ENCODE data around the gene FLNB. TPM values are rescaled to one million over a fixed set of nuclear protein-coding genes. Genes with fewer than 3 reads are reported as not detected.

Gene FLNB
- total RNA-seq, 1 experiment from 2014 or later: 127 TPM

DNA sequence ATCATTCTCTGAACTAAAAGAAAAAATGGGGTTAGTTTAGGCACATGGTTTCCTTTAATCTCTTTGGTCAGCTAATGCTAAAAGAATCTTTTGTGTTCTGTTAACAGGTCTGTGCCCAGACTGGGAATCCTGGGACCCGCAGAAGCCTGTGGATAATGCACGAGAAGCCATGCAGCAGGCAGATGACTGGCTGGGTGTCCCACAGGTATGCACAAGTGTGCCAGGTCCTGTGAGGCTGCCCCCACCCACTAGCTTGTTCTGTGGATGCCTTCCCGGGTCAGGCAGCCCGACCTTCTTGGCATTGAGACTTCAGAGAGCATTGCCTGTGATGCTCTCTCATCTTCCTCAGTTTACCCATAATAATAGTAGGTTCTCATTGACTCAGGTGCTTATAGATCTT lies 70.4 kb downstream of the FLNB start:
- TF ChIP-seq IRF2 (CRISPR knock-in tag; IDR thresholded peaks at IDR 0.05; ENCODE audit: borderline replicate concordance, low read depth) (no peak), ZNF423 (CRISPR knock-in tag; IDR thresholded peaks at IDR 0.05) (no peak), CREB1 (CRISPR knock-in tag; IDR thresholded peaks at IDR 0.05) (no peak), ZNF317 (CRISPR knock-in tag; IDR thresholded peaks at IDR 0.05; ENCODE audit: borderline replicate concordance, low read depth) (no peak), MXD4 (CRISPR knock-in tag; IDR thresholded peaks at IDR 0.05; ENCODE audit: borderline replicate concordance) (no peak)
- TF ChIP-seq, protein P1, sequence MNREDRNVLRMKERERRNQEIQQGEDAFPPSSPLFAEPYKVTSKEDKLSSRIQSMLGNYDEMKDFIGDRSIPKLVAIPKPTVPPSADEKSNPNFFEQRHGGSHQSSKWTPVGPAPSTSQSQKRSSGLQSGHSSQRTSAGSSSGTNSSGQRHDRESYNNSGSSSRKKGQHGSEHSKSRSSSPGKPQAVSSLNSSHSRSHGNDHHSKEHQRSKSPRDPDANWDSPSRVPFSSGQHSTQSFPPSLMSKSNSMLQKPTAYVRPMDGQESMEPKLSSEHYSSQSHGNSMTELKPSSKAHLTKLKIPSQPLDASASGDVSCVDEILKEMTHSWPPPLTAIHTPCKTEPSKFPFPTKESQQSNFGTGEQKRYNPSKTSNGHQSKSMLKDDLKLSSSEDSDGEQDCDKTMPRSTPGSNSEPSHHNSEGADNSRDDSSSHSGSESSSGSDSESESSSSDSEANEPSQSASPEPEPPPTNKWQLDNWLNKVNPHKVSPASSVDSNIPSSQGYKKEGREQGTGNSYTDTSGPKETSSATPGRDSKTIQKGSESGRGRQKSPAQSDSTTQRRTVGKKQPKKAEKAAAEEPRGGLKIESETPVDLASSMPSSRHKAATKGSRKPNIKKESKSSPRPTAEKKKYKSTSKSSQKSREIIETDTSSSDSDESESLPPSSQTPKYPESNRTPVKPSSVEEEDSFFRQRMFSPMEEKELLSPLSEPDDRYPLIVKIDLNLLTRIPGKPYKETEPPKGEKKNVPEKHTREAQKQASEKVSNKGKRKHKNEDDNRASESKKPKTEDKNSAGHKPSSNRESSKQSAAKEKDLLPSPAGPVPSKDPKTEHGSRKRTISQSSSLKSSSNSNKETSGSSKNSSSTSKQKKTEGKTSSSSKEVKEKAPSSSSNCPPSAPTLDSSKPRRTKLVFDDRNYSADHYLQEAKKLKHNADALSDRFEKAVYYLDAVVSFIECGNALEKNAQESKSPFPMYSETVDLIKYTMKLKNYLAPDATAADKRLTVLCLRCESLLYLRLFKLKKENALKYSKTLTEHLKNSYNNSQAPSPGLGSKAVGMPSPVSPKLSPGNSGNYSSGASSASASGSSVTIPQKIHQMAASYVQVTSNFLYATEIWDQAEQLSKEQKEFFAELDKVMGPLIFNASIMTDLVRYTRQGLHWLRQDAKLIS (CRISPR knock-in tag; IDR thresholded peaks at IDR 0.05; ENCODE audit: borderline replicate concordance): no peak
- TF ChIP-seq, protein P2, sequence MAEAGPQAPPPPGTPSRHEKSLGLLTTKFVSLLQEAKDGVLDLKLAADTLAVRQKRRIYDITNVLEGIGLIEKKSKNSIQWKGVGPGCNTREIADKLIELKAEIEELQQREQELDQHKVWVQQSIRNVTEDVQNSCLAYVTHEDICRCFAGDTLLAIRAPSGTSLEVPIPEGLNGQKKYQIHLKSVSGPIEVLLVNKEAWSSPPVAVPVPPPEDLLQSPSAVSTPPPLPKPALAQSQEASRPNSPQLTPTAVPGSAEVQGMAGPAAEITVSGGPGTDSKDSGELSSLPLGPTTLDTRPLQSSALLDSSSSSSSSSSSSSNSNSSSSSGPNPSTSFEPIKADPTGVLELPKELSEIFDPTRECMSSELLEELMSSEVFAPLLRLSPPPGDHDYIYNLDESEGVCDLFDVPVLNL (CRISPR knock-in tag; IDR thresholded peaks at IDR 0.05; ENCODE audit: borderline replicate concordance, low read depth): no peak
- TF ChIP-seq, protein P3, sequence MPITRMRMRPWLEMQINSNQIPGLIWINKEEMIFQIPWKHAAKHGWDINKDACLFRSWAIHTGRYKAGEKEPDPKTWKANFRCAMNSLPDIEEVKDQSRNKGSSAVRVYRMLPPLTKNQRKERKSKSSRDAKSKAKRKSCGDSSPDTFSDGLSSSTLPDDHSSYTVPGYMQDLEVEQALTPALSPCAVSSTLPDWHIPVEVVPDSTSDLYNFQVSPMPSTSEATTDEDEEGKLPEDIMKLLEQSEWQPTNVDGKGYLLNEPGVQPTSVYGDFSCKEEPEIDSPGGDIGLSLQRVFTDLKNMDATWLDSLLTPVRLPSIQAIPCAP (CRISPR knock-in tag; IDR thresholded peaks at IDR 0.05): no peak
- TF ChIP-seq, protein P4, sequence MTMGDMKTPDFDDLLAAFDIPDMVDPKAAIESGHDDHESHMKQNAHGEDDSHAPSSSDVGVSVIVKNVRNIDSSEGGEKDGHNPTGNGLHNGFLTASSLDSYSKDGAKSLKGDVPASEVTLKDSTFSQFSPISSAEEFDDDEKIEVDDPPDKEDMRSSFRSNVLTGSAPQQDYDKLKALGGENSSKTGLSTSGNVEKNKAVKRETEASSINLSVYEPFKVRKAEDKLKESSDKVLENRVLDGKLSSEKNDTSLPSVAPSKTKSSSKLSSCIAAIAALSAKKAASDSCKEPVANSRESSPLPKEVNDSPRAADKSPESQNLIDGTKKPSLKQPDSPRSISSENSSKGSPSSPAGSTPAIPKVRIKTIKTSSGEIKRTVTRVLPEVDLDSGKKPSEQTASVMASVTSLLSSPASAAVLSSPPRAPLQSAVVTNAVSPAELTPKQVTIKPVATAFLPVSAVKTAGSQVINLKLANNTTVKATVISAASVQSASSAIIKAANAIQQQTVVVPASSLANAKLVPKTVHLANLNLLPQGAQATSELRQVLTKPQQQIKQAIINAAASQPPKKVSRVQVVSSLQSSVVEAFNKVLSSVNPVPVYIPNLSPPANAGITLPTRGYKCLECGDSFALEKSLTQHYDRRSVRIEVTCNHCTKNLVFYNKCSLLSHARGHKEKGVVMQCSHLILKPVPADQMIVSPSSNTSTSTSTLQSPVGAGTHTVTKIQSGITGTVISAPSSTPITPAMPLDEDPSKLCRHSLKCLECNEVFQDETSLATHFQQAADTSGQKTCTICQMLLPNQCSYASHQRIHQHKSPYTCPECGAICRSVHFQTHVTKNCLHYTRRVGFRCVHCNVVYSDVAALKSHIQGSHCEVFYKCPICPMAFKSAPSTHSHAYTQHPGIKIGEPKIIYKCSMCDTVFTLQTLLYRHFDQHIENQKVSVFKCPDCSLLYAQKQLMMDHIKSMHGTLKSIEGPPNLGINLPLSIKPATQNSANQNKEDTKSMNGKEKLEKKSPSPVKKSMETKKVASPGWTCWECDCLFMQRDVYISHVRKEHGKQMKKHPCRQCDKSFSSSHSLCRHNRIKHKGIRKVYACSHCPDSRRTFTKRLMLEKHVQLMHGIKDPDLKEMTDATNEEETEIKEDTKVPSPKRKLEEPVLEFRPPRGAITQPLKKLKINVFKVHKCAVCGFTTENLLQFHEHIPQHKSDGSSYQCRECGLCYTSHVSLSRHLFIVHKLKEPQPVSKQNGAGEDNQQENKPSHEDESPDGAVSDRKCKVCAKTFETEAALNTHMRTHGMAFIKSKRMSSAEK (CRISPR knock-in tag; IDR thresholded peaks at IDR 0.05; ENCODE audit: borderline replicate concordance): no peak
- TF ChIP-seq, protein P5, sequence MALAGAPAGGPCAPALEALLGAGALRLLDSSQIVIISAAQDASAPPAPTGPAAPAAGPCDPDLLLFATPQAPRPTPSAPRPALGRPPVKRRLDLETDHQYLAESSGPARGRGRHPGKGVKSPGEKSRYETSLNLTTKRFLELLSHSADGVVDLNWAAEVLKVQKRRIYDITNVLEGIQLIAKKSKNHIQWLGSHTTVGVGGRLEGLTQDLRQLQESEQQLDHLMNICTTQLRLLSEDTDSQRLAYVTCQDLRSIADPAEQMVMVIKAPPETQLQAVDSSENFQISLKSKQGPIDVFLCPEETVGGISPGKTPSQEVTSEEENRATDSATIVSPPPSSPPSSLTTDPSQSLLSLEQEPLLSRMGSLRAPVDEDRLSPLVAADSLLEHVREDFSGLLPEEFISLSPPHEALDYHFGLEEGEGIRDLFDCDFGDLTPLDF (CRISPR knock-in tag; IDR thresholded peaks at IDR 0.05): no peak
- no peak for DNase-seq (ENCODE audit: low spot score)
- H3K27ac Mint-ChIP-seq: no peak overlapping the region
- H3K4me1 Mint-ChIP-seq: peaks cover 10% of the 10 kb centered on the region
- no peaks in the 10 kb centered on the region for H3K9me3 Mint-ChIP-seq
- no peaks in the 10 kb centered on the region for H3K27me3 Mint-ChIP-seq (ENCODE audit: low read depth)
- ChIA-PET CTCF (no interaction called here), POLR2A (no interaction called here)
- no peak for ATAC-seq
- H3K36me3 Mint-ChIP-seq: peaks cover 39% of the 10 kb centered on the region
- H3K4me3 Mint-ChIP-seq: no peak overlapping the region

DNA sequence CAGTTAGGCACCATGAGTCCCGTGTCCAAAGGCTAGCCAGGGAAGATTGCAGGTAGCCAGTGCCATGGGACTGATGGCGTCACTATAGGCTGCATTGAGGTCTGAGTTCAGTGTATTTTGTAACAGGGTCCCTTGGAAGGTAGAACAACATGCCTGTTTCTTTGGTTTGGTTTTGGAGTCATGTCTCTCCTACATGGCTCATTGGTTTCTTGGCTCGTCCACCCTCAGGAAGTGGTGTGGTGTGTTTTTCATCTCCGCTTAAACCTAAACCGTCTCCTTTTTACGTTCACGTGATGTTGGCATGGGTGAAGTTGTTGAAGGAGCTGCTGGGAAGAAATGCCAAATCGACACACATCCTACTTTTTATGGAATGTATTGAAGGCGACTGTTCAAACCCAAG lies 71.6 kb downstream of the FLNB start:
- ATAC-seq (no peak), DNase-seq (ENCODE audit: low spot score) (no peak)
- no peaks in the 10 kb centered on the region for H3K27me3 Mint-ChIP-seq (ENCODE audit: low read depth)
- no peaks in the 10 kb centered on the region for H3K9me3 Mint-ChIP-seq
- peaks cover 39% of the 10 kb centered on the region for H3K36me3 Mint-ChIP-seq
- peaks cover 21% of the 10 kb centered on the region for H3K4me1 Mint-ChIP-seq
- peak overlapping the region; percentile 10; the same call in 1 of the 2 replicates for H3K27ac Mint-ChIP-seq
- H3K4me3 Mint-ChIP-seq: no peak overlapping the region
- POLR2A ChIA-PET: no interaction called here
- CTCF ChIA-PET: interaction anchor here (0.7 kb wide), 1 partner anchor 11 kb away, joined by 3 read pairs; no protein-coding TSS in a partner anchor
- TF ChIP-seq, protein P6, sequence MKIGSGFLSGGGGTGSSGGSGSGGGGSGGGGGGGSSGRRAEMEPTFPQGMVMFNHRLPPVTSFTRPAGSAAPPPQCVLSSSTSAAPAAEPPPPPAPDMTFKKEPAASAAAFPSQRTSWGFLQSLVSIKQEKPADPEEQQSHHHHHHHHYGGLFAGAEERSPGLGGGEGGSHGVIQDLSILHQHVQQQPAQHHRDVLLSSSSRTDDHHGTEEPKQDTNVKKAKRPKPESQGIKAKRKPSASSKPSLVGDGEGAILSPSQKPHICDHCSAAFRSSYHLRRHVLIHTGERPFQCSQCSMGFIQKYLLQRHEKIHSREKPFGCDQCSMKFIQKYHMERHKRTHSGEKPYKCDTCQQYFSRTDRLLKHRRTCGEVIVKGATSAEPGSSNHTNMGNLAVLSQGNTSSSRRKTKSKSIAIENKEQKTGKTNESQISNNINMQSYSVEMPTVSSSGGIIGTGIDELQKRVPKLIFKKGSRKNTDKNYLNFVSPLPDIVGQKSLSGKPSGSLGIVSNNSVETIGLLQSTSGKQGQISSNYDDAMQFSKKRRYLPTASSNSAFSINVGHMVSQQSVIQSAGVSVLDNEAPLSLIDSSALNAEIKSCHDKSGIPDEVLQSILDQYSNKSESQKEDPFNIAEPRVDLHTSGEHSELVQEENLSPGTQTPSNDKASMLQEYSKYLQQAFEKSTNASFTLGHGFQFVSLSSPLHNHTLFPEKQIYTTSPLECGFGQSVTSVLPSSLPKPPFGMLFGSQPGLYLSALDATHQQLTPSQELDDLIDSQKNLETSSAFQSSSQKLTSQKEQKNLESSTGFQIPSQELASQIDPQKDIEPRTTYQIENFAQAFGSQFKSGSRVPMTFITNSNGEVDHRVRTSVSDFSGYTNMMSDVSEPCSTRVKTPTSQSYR (CRISPR knock-in tag; IDR thresholded peaks at IDR 0.05): no peak
- no peak for TF ChIP-seq NR1H2 (CRISPR knock-in tag; IDR thresholded peaks at IDR 0.05)
- TF ChIP-seq, protein P7, sequence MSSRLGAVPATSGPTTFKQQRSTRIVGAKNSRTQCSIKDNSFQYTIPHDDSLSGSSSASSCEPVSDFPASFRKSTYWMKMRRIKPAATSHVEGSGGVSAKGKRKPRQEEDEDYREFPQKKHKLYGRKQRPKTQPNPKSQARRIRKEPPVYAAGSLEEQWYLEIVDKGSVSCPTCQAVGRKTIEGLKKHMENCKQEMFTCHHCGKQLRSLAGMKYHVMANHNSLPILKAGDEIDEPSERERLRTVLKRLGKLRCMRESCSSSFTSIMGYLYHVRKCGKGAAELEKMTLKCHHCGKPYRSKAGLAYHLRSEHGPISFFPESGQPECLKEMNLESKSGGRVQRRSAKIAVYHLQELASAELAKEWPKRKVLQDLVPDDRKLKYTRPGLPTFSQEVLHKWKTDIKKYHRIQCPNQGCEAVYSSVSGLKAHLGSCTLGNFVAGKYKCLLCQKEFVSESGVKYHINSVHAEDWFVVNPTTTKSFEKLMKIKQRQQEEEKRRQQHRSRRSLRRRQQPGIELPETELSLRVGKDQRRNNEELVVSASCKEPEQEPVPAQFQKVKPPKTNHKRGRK (CRISPR knock-in tag; IDR thresholded peaks at IDR 0.05; ENCODE audit: borderline replicate concordance): no peak
- TF ChIP-seq, protein P1 (CRISPR knock-in tag; IDR thresholded peaks at IDR 0.05; ENCODE audit: borderline replicate concordance): no peak
